Activated CD4-positive, alpha-beta T cell treated with anti-CD3 and anti-CD28 coated beads for 36 hours (primary cell): ENCODE measurements around the gene RPN1. TPM values are rescaled to one million over a fixed set of nuclear protein-coding genes. Genes with fewer than 3 reads are reported as not detected.

Experiments used
- ATAC-seq: fragments of 200-7000 bp; cut with Tn5 transposase; one replicate; pipeline ENCODE4 v1.10.0; 2021; ENCODE audit warnings: mild to moderate bottlenecking, moderate library complexity
- CTCF ChIA-PET: fragments of 350-600 bp; sonication (Branson Sonifier 250); formaldehyde crosslinking; loops from one replicate; lab custom pipeline; 2021; ENCODE audit warnings: antibody characterized with exemption; lab: Charles Lee
- POLR2A ChIA-PET: fragments of 350-600 bp; sonication (Branson Sonifier 250); formaldehyde crosslinking; loops from one replicate; lab custom pipeline; 2021; ENCODE audit warnings: antibody characterized with exemption, inconsistent platforms; lab: Charles Lee
- DNase-seq: peaks from one replicate; pipeline ENCODE4 v3.0.0-alpha.2; 2020
- H3K27ac Mint-ChIP-seq: one replicate; pipeline ENCODE4 v1.8.0; 2021; ENCODE audit warnings: mixed read lengths
- H3K27me3 Mint-ChIP-seq: one replicate; pipeline ENCODE4 v1.8.0; 2021; ENCODE audit warnings: mixed read lengths
- H3K36me3 Mint-ChIP-seq: one replicate; pipeline ENCODE4 v1.8.0; 2021; ENCODE audit warnings: low read depth, mixed read lengths
- H3K4me1 Mint-ChIP-seq: one replicate; pipeline ENCODE4 v1.8.0; 2021; ENCODE audit warnings: mixed read lengths
- H3K4me3 Mint-ChIP-seq: one replicate; pipeline ENCODE4 v1.8.0; 2021; ENCODE audit warnings: mild to moderate bottlenecking, moderate library complexity, mixed read lengths
- H3K9me3 Mint-ChIP-seq: one replicate; pipeline ENCODE4 v1.8.0; 2021; ENCODE audit warnings: low read depth, mixed read lengths
- intact Hi-C, 2 experiments: fragments of 100-400 bp; cut with DNase I in 1 of 2; cut with micrococcal nuclease in 1 of 2; formaldehyde crosslinking; loops; one replicate each; pipeline versions ENCODE4 v1.14.2 to v1.15.1; 2022 to 2024; cut with DNase I, micrococcal nuclease
- total RNA-seq, 2 experiments: library from RNA; stranded (reverse); gene quantifications; one replicate each; pipeline ENCODE4 v1.2.3, GENCODE V29; 2021

The RPN1 gene
- 100 to 1,000 TPM; 138 to 153 TPM for total RNA-seq

DNA sequence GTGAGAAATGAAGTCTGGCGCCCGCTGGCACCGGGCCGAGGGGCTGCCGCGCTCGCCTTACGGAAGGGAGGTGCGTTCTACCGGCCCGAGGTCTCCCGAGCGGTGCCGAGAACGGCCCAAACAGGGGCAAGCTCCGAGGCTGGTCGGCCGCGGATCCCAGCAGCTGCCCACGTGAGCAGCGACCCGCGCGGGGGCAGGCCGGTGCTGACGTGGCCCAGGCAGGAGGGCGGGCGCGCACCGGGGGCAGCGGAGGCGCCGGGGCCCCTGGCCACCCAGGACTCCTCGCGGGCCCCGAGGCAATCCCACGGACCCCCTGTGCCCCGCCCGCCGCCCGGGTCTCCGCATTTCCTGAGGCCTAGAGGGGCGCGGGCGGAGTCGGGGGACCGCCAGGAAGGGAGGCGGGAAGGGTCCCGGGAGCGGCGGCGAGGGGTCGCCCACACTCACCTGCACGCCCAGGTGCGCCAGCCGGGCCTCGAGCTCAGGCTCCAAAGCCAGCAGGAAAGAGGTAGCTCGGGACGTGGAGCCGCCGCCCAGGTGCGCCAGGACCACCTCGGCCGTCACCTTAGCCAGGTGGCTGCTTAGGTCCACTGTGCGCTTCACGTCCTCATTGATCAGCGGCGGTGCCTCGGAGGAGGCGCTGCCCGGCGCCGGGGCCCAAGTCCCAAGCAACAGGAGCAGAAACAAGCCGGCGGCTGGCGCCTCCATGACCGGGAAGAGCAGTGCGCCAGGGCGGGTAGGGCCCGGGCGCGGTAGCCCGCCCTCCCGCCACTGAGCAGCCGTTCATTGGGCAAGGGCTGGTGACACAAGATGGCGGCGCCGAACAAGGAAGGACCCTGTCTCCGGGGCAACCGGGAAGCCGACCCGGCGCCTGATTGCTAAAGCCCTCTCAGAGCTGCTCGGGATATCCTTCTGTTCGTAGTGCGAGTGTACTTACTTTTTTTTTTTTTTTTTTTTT is at the start of gene RPN1:
TSS of gene RPN1 (minus strand) at position 723 of the 955 bp plus-strand sequence. CDS start at position 705, 18 bp downstream.
- DNase-seq (peak; percentile 97), ATAC-seq (peak; percentile 97)
- peaks cover 39% of the 10 kb centered on the region for H3K4me1 Mint-ChIP-seq
- ChIA-PET POLR2A (interaction anchor here (0.6 to 1.4 kb wide), 8 partner anchors 30 to 485 kb away, joined by 3 to 7 read pairs (median 4); no protein-coding TSS in a partner anchor), CTCF (interaction anchor here (0.9 to 1.5 kb wide), 4 partner anchors 16 to 320 kb away, joined by 3 to 7 read pairs (median 3); no protein-coding TSS in a partner anchor)
- peak within 1 kb of the TSS; percentile 81 for H3K4me3 Mint-ChIP-seq
- no peaks in the 10 kb centered on the region for H3K9me3 Mint-ChIP-seq
- H3K27me3 Mint-ChIP-seq: no peaks in the 10 kb centered on the region
- H3K27ac Mint-ChIP-seq: peak within 1 kb of the TSS; percentile 85
- intact Hi-C loops: loop anchor here (1.0 to 5.0 kb wide), 13 partner anchors 30 to 790 kb away; partner anchors contain the start of genes ACAD9 (in 2 of the 2), RAB7A (in 2 of the 2), IFT122 (in 1 of the 2) and SEC61A1 (in 1 of the 2)
- peaks cover 17% of the 10 kb centered on the region for H3K36me3 Mint-ChIP-seq

DNA sequence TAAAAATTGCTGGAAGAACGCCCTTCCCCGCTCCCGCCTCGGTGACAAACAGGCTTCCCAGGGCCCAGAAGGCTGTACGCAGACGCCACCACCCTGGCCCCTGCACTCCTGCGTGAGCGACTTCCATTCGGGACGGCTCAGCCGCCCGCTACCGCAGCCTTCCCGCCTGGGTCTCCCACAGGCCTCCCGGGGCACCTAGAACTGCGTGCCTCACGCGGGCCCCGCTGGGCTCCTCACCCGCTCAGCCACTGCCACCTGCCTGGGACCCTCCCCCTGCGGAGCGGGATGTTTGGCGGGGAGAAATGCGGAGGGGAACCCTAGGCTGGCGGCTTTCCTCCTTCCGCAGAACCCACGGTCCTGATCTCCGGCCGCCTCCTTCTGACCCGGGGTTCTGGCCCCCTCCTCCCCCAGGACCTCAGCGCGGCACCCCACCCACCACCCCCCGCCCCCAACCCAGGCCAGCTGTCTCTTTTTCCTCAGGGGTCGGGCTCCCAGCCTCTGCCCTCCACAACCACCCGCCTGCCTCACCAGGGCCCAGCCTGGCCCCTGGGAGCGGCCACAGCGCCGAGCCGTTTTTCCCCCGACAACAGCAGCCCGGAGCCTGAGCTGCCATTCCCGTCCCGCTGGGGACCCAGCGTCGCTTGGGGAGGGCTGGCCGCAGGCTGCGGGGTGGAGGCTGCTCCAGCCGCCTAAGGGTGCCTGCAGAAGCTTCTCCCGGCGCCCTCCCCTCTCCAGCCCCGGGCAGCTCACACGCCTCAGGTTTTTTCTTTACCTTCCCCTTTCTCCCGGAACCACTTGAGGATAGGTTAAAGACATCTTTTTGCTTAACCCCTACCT is 47.8 kb upstream of the RPN1 start:
- peak; percentile 44 for DNase-seq
- POLR2A ChIA-PET: no interaction called here
- Mint-ChIP-seq H3K27me3 (no peaks in the 10 kb centered on the region), H3K36me3 (no peaks in the 10 kb centered on the region), H3K4me1 (peaks cover 2% of the 10 kb centered on the region), H3K27ac (no peak overlapping the region), H3K9me3 (no peaks in the 10 kb centered on the region), H3K4me3 (peak overlapping the region; percentile 59)
- CTCF ChIA-PET: interaction anchor here (0.5 to 2.5 kb wide), 3 partner anchors 18 to 585 kb away, joined by 3 to 12 read pairs (median 4); no protein-coding TSS in a partner anchor
- ATAC-seq: peak; percentile 71
- intact Hi-C loops: no loop called here

GRCh38 chr3:128697341-128697740 is 46.7 kb upstream of the RPN1 start:
- no peak for DNase-seq
- intact Hi-C loops: no loop called here
- no peaks in the 10 kb centered on the region for H3K36me3 Mint-ChIP-seq
- POLR2A ChIA-PET: no interaction called here
- ATAC-seq: no peak
- no peak overlapping the region for H3K27ac Mint-ChIP-seq
- peaks cover 2% of the 10 kb centered on the region for H3K4me1 Mint-ChIP-seq
- CTCF ChIA-PET: interaction anchor here (2.5 kb wide), 1 partner anchor 17 kb away, joined by 12 read pairs; no protein-coding TSS in a partner anchor
- H3K27me3 Mint-ChIP-seq: no peaks in the 10 kb centered on the region
- H3K4me3 Mint-ChIP-seq: peak overlapping the region; percentile 44
- H3K9me3 Mint-ChIP-seq: no peaks in the 10 kb centered on the region

GRCh38 chr3:128693696-128694095 is 43.1 kb upstream of the RPN1 start:
- H3K9me3 Mint-ChIP-seq: no peaks in the 10 kb centered on the region
- H3K36me3 Mint-ChIP-seq: no peaks in the 10 kb centered on the region
- ATAC-seq: no peak
- no peaks in the 10 kb centered on the region for H3K4me1 Mint-ChIP-seq
- ChIA-PET CTCF (interaction anchor here (0.7 kb wide), 1 partner anchor 24 kb away, joined by 3 read pairs; no protein-coding TSS in a partner anchor), POLR2A (no interaction called here)
- no peaks in the 10 kb centered on the region for H3K27me3 Mint-ChIP-seq
- H3K27ac Mint-ChIP-seq: no peak overlapping the region
- H3K4me3 Mint-ChIP-seq: no peak overlapping the region
- no peak for DNase-seq
- intact Hi-C loops: no loop called here

DNA sequence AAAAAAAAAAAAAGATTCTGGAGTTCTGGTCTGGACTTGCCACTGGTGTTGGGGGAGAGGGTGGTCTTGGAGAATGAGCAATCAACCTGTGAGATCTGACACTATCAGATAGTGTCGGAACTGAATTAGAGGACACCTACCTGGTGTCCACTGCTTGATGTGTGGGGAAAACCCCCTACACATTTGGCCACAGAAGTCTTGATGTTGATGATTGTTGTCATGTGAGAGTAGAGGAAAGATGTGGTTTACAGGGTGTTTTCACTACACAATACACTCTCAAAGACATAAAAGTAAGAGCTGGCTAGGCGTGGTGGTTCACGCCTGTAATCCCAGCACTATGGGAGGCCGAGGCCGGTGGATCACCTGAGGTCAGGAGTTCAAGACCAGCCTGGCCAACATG is 38.4 kb upstream of the RPN1 start:
- POLR2A ChIA-PET: no interaction called here
- Mint-ChIP-seq H3K4me3 (no peak overlapping the region), H3K9me3 (no peaks in the 10 kb centered on the region), H3K4me1 (peaks cover 8% of the 10 kb centered on the region), H3K27ac (no peak overlapping the region), H3K36me3 (no peaks in the 10 kb centered on the region), H3K27me3 (no peaks in the 10 kb centered on the region)
- CTCF ChIA-PET: interaction anchor here (1.6 kb wide), 1 partner anchor 9 kb away, joined by 10 read pairs; no protein-coding TSS in a partner anchor
- intact Hi-C loops: no loop called here
- no peak for DNase-seq
- ATAC-seq: no peak

GRCh38 chr3:128686465-128686864 is 35.8 kb upstream of the RPN1 start:
- intact Hi-C loops: no loop called here
- ATAC-seq (no peak), DNase-seq (no peak)
- Mint-ChIP-seq H3K4me3 (no peak overlapping the region), H3K36me3 (no peaks in the 10 kb centered on the region), H3K9me3 (no peaks in the 10 kb centered on the region), H3K4me1 (peaks cover 18% of the 10 kb centered on the region), H3K27ac (no peak overlapping the region), H3K27me3 (no peaks in the 10 kb centered on the region)
- ChIA-PET CTCF (interaction anchor here (0.6 to 1.0 kb wide), 2 partner anchors 61 to 102 kb away, joined by 3 read pairs; no protein-coding TSS in a partner anchor), POLR2A (no interaction called here)

DNA sequence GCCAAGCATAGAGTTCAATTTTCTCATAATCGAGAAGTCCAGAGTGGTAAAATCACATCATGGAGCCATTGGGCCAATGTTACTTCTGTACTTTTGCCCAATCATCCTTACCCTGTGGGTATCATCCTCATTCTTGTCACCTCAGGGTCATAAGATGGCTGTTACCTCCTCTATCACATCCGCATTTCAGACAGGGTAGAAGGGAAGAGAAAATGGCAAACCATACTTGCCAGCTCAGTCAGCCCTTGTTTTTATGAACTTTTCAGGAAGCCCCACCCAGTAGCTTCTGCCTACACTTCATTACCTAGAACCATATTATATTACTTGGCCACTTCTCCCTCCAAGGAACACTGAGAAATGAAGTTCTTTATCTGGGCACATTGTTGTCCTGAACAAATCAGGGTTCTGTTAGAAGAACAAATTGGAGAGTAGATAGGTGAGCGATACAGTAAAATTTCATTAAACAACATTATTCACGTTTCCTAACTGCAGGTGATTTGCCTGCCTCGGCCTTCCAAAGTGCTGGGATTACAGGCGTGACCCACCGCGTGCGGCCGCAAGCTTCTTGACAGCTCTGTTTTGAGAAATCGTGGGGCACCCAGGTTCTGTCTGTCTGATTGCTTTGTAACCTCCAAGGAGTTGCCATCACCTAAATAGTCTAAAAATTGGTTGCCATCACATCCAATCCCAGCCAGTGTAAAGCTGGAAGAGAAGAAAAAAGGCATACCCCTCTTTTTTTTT is 34.5 kb upstream of the RPN1 start:
- intact Hi-C loops: loop anchor here in 1 of 2 experiments (5.0 kb wide), 2 partner anchors 177 to 267 kb away; no protein-coding TSS in a partner anchor
- no peak for DNase-seq
- H3K27ac Mint-ChIP-seq: no peak overlapping the region
- no peaks in the 10 kb centered on the region for H3K9me3 Mint-ChIP-seq
- POLR2A ChIA-PET: interaction anchor here (0.6 to 0.7 kb wide), 2 partner anchors 44 to 367 kb away, joined by 3 to 4 read pairs; no protein-coding TSS in a partner anchor
- H3K4me1 Mint-ChIP-seq: peaks cover 25% of the 10 kb centered on the region
- H3K27me3 Mint-ChIP-seq: no peaks in the 10 kb centered on the region
- no peak for ATAC-seq
- H3K36me3 Mint-ChIP-seq: peaks cover 2% of the 10 kb centered on the region
- no peak overlapping the region for H3K4me3 Mint-ChIP-seq
- CTCF ChIA-PET: interaction anchor here (0.5 to 1.0 kb wide), 6 partner anchors 15 to 458 kb away, joined by 3 to 4 read pairs (median 4); no protein-coding TSS in a partner anchor

- POLR2A ChIA-PET: no interaction called here
- DNase-seq: no peak
- CTCF ChIA-PET: interaction anchor here (1.0 kb wide), 1 partner anchor 162 kb away, joined by 3 read pairs; no protein-coding TSS in a partner anchor
- H3K4me3 Mint-ChIP-seq: no peak overlapping the region
- H3K27me3 Mint-ChIP-seq: no peaks in the 10 kb centered on the region
- H3K9me3 Mint-ChIP-seq: no peaks in the 10 kb centered on the region
- peaks cover 33% of the 10 kb centered on the region for H3K4me1 Mint-ChIP-seq
- no peak for ATAC-seq
- H3K36me3 Mint-ChIP-seq: peaks cover 2% of the 10 kb centered on the region
- H3K27ac Mint-ChIP-seq: no peak overlapping the region
- intact Hi-C loops: loop anchor here in 1 of 2 experiments (5.0 kb wide), 2 partner anchors 178 to 268 kb away; no protein-coding TSS in a partner anchor
Measured at GRCh38 chr3:128683957-128684356, 33.3 kb upstream of the RPN1 start.

- POLR2A ChIA-PET: interaction anchor here (1.0 to 1.7 kb wide), 4 partner anchors 31 to 198 kb away, joined by 3 to 5 read pairs (median 4); partner anchors contain the start of gene RPN1
- no peaks in the 10 kb centered on the region for H3K9me3 Mint-ChIP-seq
- no peak for ATAC-seq
- H3K36me3 Mint-ChIP-seq: peaks cover 2% of the 10 kb centered on the region
- no peak for DNase-seq
- CTCF ChIA-PET: interaction anchor here (0.6 to 3.3 kb wide), 26 partner anchors 15 to 570 kb away, joined by 3 to 33 read pairs (median 8); partner anchors contain the start of genes ACAD9 and RAB7A
- H3K4me1 Mint-ChIP-seq: peaks cover 33% of the 10 kb centered on the region
- H3K27ac Mint-ChIP-seq: peak overlapping the region; percentile 99
- intact Hi-C loops: loop anchor here (1.0 to 5.0 kb wide), 7 partner anchors 63 to 759 kb away; partner anchors contain the start of genes ACAD9 (in 1 of the 2) and IFT122 (in 1 of the 2)
- H3K4me3 Mint-ChIP-seq: peak overlapping the region; percentile 96
- no peaks in the 10 kb centered on the region for H3K27me3 Mint-ChIP-seq
Measured at GRCh38 chr3:128681369-128681829, 30.8 kb upstream of the RPN1 start.
